Measurements from ENCODE around the gene SPTLC3. TPM values are rescaled to one million over a fixed set of nuclear protein-coding genes. Genes with fewer than 3 reads are reported as not detected.

The SPTLC3 gene
- polyA plus RNA-seq, 3 donors, result 0.01 TPM; not detected in 2

GRCh38 chr20:13034115-13034514 is 25.3 kb downstream of the SPTLC3 start:
- Histone ChIP-seq H4K20me1 (ENCODE audit: insufficient read depth, low read length) (no peaks in the 10 kb centered on the region), H3K4me2 (replicated peaks; ENCODE audit: extremely low read depth, low read length, poor library complexity, severe bottlenecking) (no peak overlapping the region), H3K79me2 (ENCODE audit: insufficient read depth, low read length) (no peaks in the 10 kb centered on the region), H3K27me3 (ENCODE audit: control insufficient read depth in 2 of 2, insufficient read depth in 2 of 2, low read length in 2 of 2) (no peaks in the 10 kb centered on the region), H3K4me3 (replicated peaks in 1 of 3; ENCODE audit: low read depth in 2 of 3, low read length in 3 of 3) (no peak overlapping the region), H2AFZ (ENCODE audit: insufficient read depth, low read depth, low read length, poor library complexity, severe bottlenecking) (no peak overlapping the region), H3K27ac (ENCODE audit: low read depth in 1 of 2, low read length in 2 of 2) (no peak overlapping the region), H3K36me3 (replicated peaks in 1 of 2; ENCODE audit: control insufficient read depth in 1 of 2, insufficient read depth in 2 of 2, low read length in 2 of 2) (no peaks in the 10 kb centered on the region), H3K9ac (ENCODE audit: insufficient read depth, low read length, poor library complexity, severe bottlenecking) (no peak overlapping the region), H3K4me1 (ENCODE audit: control insufficient read depth in 1 of 2, insufficient read depth in 2 of 2, low read length in 2 of 2) (no peaks in the 10 kb centered on the region), H3K9me3 (replicated peaks in 1 of 2; ENCODE audit: control insufficient read depth in 1 of 2, insufficient read depth in 1 of 2, low read length in 2 of 2) (no peaks in the 10 kb centered on the region)
- no peak for TF ChIP-seq CTCF (IDR thresholded peaks at IDR 0.05)
- DNase-seq, result no peak
- H3K4me1 Mint-ChIP-seq, result no peaks in the 10 kb centered on the region
- peaks cover 0 to 2% of the 10 kb centered on the region in 2 donors for H3K36me3 Mint-ChIP-seq
- peaks cover 2 to 10% (median 3%) of the 10 kb centered on the region in 7 donors for H3K9me3 Mint-ChIP-seq
- no peak overlapping the region for H3K4me3 Mint-ChIP-seq
- no peaks in the 10 kb centered on the region for H3K27me3 Mint-ChIP-seq (ENCODE audit: low read depth in 3 of 3)
- intact Hi-C loops (cut with micrococcal nuclease), result no loop called here
- no peak overlapping the region for H3K27ac Mint-ChIP-seq

GRCh38 chr20:13034936-13035335 is 26.2 kb downstream of the SPTLC3 start:
- WGBS (ENCODE audit: insufficient coverage), result no CpG with 5 or more reads among the region's 1 CpG
- Histone ChIP-seq H3K79me2 (ENCODE audit: insufficient read depth, low read length) (no peaks in the 10 kb centered on the region), H3K36me3 (replicated peaks in 1 of 2; ENCODE audit: control insufficient read depth in 1 of 2, insufficient read depth in 2 of 2, low read length in 2 of 2) (no peaks in the 10 kb centered on the region), H3K4me3 (replicated peaks in 1 of 3; ENCODE audit: low read depth in 2 of 3, low read length in 3 of 3) (no peak overlapping the region), H2AFZ (ENCODE audit: insufficient read depth, low read depth, low read length, poor library complexity, severe bottlenecking) (no peak overlapping the region), H3K27ac (ENCODE audit: low read depth in 1 of 2, low read length in 2 of 2) (no peak overlapping the region), H3K4me2 (replicated peaks; ENCODE audit: extremely low read depth, low read length, poor library complexity, severe bottlenecking) (no peak overlapping the region), H3K9ac (ENCODE audit: insufficient read depth, low read length, poor library complexity, severe bottlenecking) (no peak overlapping the region), H3K9me3 (replicated peaks in 1 of 2; ENCODE audit: control insufficient read depth in 1 of 2, insufficient read depth in 1 of 2, low read length in 2 of 2) (no peaks in the 10 kb centered on the region), H4K20me1 (ENCODE audit: insufficient read depth, low read length) (no peaks in the 10 kb centered on the region), H3K27me3 (ENCODE audit: control insufficient read depth in 2 of 2, insufficient read depth in 2 of 2, low read length in 2 of 2) (no peaks in the 10 kb centered on the region), H3K4me1 (ENCODE audit: control insufficient read depth in 1 of 2, insufficient read depth in 2 of 2, low read length in 2 of 2) (no peaks in the 10 kb centered on the region)
- Mint-ChIP-seq H3K36me3 (peaks cover 0 to 2% of the 10 kb centered on the region in 2 donors), H3K4me1 (no peaks in the 10 kb centered on the region), H3K9me3 (peaks cover 2 to 10% (median 3%) of the 10 kb centered on the region in 7 donors), H3K4me3 (no peak overlapping the region), H3K27ac (no peak overlapping the region), H3K27me3 (ENCODE audit: low read depth in 3 of 3) (no peaks in the 10 kb centered on the region)
- no peak for TF ChIP-seq CTCF (IDR thresholded peaks at IDR 0.05)
- intact Hi-C loops (cut with micrococcal nuclease), result no loop called here
- DNase-seq, result no peak

All from CD14-positive monocyte (primary cell).